ENCODE data around the gene GLIS2. TPM values are rescaled to one million over a fixed set of nuclear protein-coding genes. Genes with fewer than 3 reads are reported as not detected.
A peak's percentile ranks its signal among the peaks of the same experiment; 100 is the strongest.

GLIS2 gene
- total RNA-seq, 1 experiment from 2014 or later = 23.0 TPM

DNA sequence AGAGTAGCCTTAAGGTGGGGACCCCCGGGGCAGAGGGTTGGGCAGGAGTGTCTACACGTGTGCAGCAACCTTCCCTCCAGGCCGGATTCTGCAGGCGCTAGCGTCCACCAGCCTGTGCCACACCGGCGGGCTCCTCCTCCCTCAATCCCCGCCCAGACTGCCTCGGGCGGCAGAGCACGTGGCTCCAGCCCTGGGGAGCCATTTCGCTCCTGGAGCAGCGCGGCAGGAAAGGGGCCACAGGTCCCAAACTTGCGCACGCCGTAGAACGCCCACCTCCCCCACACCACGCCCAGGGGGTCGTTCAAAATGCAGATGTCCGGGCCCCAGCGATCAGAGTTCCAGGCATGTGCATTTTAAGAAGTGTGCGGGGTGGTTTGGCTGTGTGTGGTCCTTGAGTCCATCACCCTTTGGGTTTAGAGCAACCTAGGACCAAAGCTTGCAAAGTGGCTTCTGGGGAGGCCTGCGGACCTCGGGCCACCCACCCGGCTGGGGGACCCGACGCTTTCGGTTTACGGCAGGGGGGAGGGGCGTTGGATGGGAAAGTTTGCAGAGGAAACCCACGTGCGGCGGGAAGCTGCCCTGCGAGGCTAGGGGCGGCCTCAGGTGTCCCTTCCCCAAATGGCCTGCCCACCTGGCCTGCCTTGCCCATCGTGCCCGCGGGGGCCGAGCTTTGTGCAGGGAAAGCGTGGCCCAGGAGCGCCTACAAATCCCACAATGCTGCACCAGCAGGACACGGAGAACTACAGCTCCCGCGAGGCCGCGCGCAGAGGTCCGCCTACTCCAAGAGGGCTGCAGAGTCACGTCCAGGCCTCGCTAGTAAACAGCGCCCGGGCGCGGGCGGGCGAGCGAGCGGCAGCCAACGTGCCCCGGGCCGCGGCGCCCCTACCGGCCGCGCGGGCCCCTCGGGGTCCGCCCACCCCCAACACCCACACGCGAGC lies 44.4 kb upstream of the GLIS2 start (continued):
- no peak for TF ChIP-seq IRF1 (CRISPR knock-in tag; IDR thresholded peaks at IDR 0.05)
- no peak for TF ChIP-seq JAZF1 (CRISPR knock-in tag; IDR thresholded peaks at IDR 0.05)
- no peak for TF ChIP-seq CTCF (IDR thresholded peaks at IDR 0.05)
- TF ChIP-seq ZBTB21 (CRISPR knock-in tag; IDR thresholded peaks at IDR 0.05; ENCODE audit: borderline replicate concordance) = peak; percentile 83; the same call in 1 of the 2 replicates
- TF ChIP-seq CBFB (CRISPR knock-in tag; IDR thresholded peaks at IDR 0.05; ENCODE audit: low read depth) = no peak
- TF ChIP-seq, protein P1, sequence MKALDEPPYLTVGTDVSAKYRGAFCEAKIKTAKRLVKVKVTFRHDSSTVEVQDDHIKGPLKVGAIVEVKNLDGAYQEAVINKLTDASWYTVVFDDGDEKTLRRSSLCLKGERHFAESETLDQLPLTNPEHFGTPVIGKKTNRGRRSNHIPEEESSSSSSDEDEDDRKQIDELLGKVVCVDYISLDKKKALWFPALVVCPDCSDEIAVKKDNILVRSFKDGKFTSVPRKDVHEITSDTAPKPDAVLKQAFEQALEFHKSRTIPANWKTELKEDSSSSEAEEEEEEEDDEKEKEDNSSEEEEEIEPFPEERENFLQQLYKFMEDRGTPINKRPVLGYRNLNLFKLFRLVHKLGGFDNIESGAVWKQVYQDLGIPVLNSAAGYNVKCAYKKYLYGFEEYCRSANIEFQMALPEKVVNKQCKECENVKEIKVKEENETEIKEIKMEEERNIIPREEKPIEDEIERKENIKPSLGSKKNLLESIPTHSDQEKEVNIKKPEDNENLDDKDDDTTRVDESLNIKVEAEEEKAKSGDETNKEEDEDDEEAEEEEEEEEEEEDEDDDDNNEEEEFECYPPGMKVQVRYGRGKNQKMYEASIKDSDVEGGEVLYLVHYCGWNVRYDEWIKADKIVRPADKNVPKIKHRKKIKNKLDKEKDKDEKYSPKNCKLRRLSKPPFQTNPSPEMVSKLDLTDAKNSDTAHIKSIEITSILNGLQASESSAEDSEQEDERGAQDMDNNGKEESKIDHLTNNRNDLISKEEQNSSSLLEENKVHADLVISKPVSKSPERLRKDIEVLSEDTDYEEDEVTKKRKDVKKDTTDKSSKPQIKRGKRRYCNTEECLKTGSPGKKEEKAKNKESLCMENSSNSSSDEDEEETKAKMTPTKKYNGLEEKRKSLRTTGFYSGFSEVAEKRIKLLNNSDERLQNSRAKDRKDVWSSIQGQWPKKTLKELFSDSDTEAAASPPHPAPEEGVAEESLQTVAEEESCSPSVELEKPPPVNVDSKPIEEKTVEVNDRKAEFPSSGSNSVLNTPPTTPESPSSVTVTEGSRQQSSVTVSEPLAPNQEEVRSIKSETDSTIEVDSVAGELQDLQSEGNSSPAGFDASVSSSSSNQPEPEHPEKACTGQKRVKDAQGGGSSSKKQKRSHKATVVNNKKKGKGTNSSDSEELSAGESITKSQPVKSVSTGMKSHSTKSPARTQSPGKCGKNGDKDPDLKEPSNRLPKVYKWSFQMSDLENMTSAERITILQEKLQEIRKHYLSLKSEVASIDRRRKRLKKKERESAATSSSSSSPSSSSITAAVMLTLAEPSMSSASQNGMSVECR (CRISPR knock-in tag; IDR thresholded peaks at IDR 0.05; ENCODE audit: borderline replicate concordance) = peak; percentile 92
- peak; percentile 93 for TF ChIP-seq E2F5 (CRISPR knock-in tag; IDR thresholded peaks at IDR 0.05)
- TF ChIP-seq AFF4 (CRISPR knock-in tag; IDR thresholded peaks at IDR 0.05; ENCODE audit: borderline replicate concordance) = no peak
- TF ChIP-seq, protein P2, sequence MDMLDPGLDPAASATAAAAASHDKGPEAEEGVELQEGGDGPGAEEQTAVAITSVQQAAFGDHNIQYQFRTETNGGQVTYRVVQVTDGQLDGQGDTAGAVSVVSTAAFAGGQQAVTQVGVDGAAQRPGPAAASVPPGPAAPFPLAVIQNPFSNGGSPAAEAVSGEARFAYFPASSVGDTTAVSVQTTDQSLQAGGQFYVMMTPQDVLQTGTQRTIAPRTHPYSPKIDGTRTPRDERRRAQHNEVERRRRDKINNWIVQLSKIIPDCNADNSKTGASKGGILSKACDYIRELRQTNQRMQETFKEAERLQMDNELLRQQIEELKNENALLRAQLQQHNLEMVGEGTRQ (CRISPR knock-in tag; IDR thresholded peaks at IDR 0.05) = peak; percentile 87
- TF ChIP-seq ETV6 (CRISPR knock-in tag; IDR thresholded peaks at IDR 0.05) = peak; percentile 87
- TF ChIP-seq, protein P3, sequence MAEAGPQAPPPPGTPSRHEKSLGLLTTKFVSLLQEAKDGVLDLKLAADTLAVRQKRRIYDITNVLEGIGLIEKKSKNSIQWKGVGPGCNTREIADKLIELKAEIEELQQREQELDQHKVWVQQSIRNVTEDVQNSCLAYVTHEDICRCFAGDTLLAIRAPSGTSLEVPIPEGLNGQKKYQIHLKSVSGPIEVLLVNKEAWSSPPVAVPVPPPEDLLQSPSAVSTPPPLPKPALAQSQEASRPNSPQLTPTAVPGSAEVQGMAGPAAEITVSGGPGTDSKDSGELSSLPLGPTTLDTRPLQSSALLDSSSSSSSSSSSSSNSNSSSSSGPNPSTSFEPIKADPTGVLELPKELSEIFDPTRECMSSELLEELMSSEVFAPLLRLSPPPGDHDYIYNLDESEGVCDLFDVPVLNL (CRISPR knock-in tag; IDR thresholded peaks at IDR 0.05; ENCODE audit: borderline replicate concordance, low read depth) = 0 out of 2 replicates have a peak, but pooled peaks have one; percentile 12
- no peak for TF ChIP-seq ZNF532 (CRISPR knock-in tag; IDR thresholded peaks at IDR 0.05; ENCODE audit: borderline replicate concordance)
- peak; percentile 87 for TF ChIP-seq FOXP4 (CRISPR knock-in tag; IDR thresholded peaks at IDR 0.05)
- peak; percentile 48; the same call in 1 of the 2 replicates for TF ChIP-seq EMX1 (CRISPR knock-in tag; IDR thresholded peaks at IDR 0.05)
- TF ChIP-seq ELF4 (CRISPR knock-in tag; IDR thresholded peaks at IDR 0.05; ENCODE audit: low read depth) = 0 out of 2 replicates have a peak, but pooled peaks have one; percentile 69
